IMR-90 (cell line): Measurements from ENCODE around the gene RALGAPA1. TPM values are rescaled to one million over a fixed set of nuclear protein-coding genes. Genes with fewer than 3 reads are reported as not detected.

ENCODE experiments used
- ATAC-seq: fragments of 200-7000 bp; cut with Tn5 transposase; 2 replicates; pipeline ENCODE4 v1.9.1; 2020; ENCODE audit warnings: low read depth, mild to moderate bottlenecking, moderate library complexity
- BruUV-seq: library from RNA; stranded (reverse); fragments of 400-500 nt; replicated peaks from 2 replicates; lab custom pipeline; 2021; lab: Mats Ljungman, UMichigan
- CTCF ChIA-PET: fragments of 300-600 bp; formaldehyde crosslinking; extraction: SDS; loops from one replicate; lab custom pipeline; 2021; ENCODE audit warnings: antibody characterized with exemption; lab: Yijun Ruan, JAX
- POLR2A ChIA-PET: fragments of 300-600 bp; sonication (Branson Sonifier 250); formaldehyde crosslinking; loops from one replicate; lab custom pipeline; 2022; ENCODE audit warnings: antibody characterized with exemption; ENCODE audit not compliant: unreplicated experiment; lab: Charles Lee
- DNase-seq: peaks from one replicate; pipeline ENCODE4 v3.0.0; 2013
- H2AFZ ChIP-seq: replicated peaks from 2 replicates; pipeline ENCODE3; 2013; ENCODE audit warnings: low read length, mild to moderate bottlenecking; ENCODE audit not compliant: poor library complexity
- H2AK5ac ChIP-seq: 2 replicates; pipeline ENCODE4 v1.6.1; 2013; ENCODE audit warnings: low read depth, low read length, inconsistent platforms
- H2AK9ac ChIP-seq: replicated peaks from 2 replicates; pipeline ENCODE3; 2013; ENCODE audit warnings: mild to moderate bottlenecking, low read depth, low read length, moderate library complexity; ENCODE audit not compliant: poor library complexity
- H2BK120ac ChIP-seq: 2 replicates; pipeline ENCODE4 v1.6.1; 2013; ENCODE audit warnings: low read depth, low read length, inconsistent platforms
- H2BK15ac ChIP-seq: 3 replicates; pipeline ENCODE4 v1.6.1; 2013; ENCODE audit warnings: low read depth, low read length, inconsistent platforms
- H2BK20ac ChIP-seq: 2 replicates; pipeline ENCODE4 v1.6.1; 2013; ENCODE audit warnings: low read depth, mild to moderate bottlenecking, inconsistent platforms, low read length, moderate library complexity
- H2BK5ac ChIP-seq: 2 replicates; pipeline ENCODE4 v1.6.1; 2013; ENCODE audit warnings: mild to moderate bottlenecking, low read depth, low read length, inconsistent platforms; ENCODE audit not compliant: poor library complexity, severe bottlenecking
- H3K14ac ChIP-seq: replicated peaks from 2 replicates; pipeline ENCODE4 v1.6.1; 2013; ENCODE audit warnings: low read depth, low read length, inconsistent platforms
- H3K18ac ChIP-seq: 2 replicates; pipeline ENCODE4 v1.6.1; 2013; ENCODE audit warnings: low read depth, low read length, control low read depth
- H3K23ac ChIP-seq: 2 replicates; pipeline ENCODE4 v1.6.1; 2013; ENCODE audit warnings: low read depth, low read length, inconsistent platforms
- H3K27ac ChIP-seq: 2 replicates; pipeline ENCODE4 v1.5.1; 2013; ENCODE audit warnings: mild to moderate bottlenecking, control low read depth, low read length; ENCODE audit not compliant: insufficient read depth
- H3K27me3 ChIP-seq: 2 replicates; pipeline ENCODE4 v1.6.1; 2013; ENCODE audit warnings: low read length; ENCODE audit not compliant: control insufficient read depth, insufficient read depth
- H3K36me3 ChIP-seq: 2 replicates; pipeline ENCODE4 v1.6.1; 2013; ENCODE audit warnings: low read length, mixed read lengths; ENCODE audit not compliant: control insufficient read depth, insufficient read depth
- H3K4ac ChIP-seq: 2 replicates; pipeline ENCODE4 v1.6.1; 2013; ENCODE audit warnings: low read depth, low read length, inconsistent platforms
- H3K4me1 ChIP-seq: 2 replicates; pipeline ENCODE4 v1.6.1; 2013; ENCODE audit warnings: low read length, mixed read lengths; ENCODE audit not compliant: control insufficient read depth, insufficient read depth
- H3K4me2 ChIP-seq: 2 replicates; pipeline ENCODE4 v1.6.1; 2013; ENCODE audit warnings: low read depth, mild to moderate bottlenecking, control low read depth, low read length, moderate library complexity
- H3K4me3 ChIP-seq: 2 replicates; pipeline ENCODE4 v1.5.1; 2013; ENCODE audit warnings: low read depth, mild to moderate bottlenecking, control low read depth, low read length, moderate library complexity; ENCODE audit not compliant: insufficient read depth
- H3K56ac ChIP-seq: 2 replicates; pipeline ENCODE4 v1.6.1; 2013; ENCODE audit warnings: low read length, inconsistent platforms; ENCODE audit not compliant: insufficient read depth; ENCODE audit errors: extremely low read depth
- H3K79me1 ChIP-seq, 2 experiments: 2 replicates each; pipeline ENCODE4 v1.6.1; 2013; ENCODE audit warnings: low read length in 2 of 2, inconsistent platforms in 1 of 2, low read depth in 1 of 2
- H3K9ac ChIP-seq: 2 replicates; pipeline ENCODE4 v1.6.1; 2013; ENCODE audit warnings: low read depth, low read length, control low read depth
- H3K9me1 ChIP-seq: 2 replicates; pipeline ENCODE4 v1.6.1; 2013; ENCODE audit warnings: low read length, inconsistent platforms; ENCODE audit not compliant: insufficient read depth
- H3K9me3 ChIP-seq: 2 replicates; pipeline ENCODE4 v1.6.1; 2013; ENCODE audit warnings: low read length; ENCODE audit not compliant: control insufficient read depth, insufficient read depth
- H4K20me1 ChIP-seq: 2 replicates; pipeline ENCODE4 v1.6.1; 2013; ENCODE audit warnings: low read length, inconsistent platforms; ENCODE audit not compliant: insufficient read depth
- H4K5ac ChIP-seq: 2 replicates; pipeline ENCODE4 v1.6.1; 2013; ENCODE audit warnings: mild to moderate bottlenecking, low read depth, low read length, control low read depth
- H4K8ac ChIP-seq, 2 experiments: 2 replicates each; pipeline ENCODE4 v1.6.1; 2013; ENCODE audit warnings: low read depth in 2 of 2, low read length in 2 of 2, control low read depth in 1 of 2, inconsistent platforms in 1 of 2
- H4K91ac ChIP-seq: 2 replicates; pipeline ENCODE4 v1.6.1; 2013; ENCODE audit warnings: low read depth, low read length, inconsistent platforms; ENCODE audit not compliant: insufficient read depth
- BHLHE40 ChIP-seq: fragments of 150-350 bp; IDR thresholded peaks from 2 replicates; pipeline ENCODE4 v1.6.1; 2016; ENCODE audit warnings: mild to moderate bottlenecking, low read depth, low read length
- CEBPB ChIP-seq: IDR thresholded peaks from 2 replicates; pipeline ENCODE4 v1.6.1; 2012; ENCODE audit warnings: low read depth, low read length, improper control_type of control experiment
- CHD1 ChIP-seq: IDR thresholded peaks from 2 replicates; pipeline ENCODE4 v1.6.1; 2012; ENCODE audit warnings: low read depth, low read length, improper control_type of control experiment
- CTCF ChIP-seq: conservative IDR thresholded peaks from 2 replicates; pipeline ENCODE4 v1.5.1; 2012; ENCODE audit warnings: mild to moderate bottlenecking, low read depth, low read length, improper control_type of control experiment
- ELK1 ChIP-seq: fragments of 150-350 bp; IDR thresholded peaks from 2 replicates; pipeline ENCODE4 v1.6.1; 2016; ENCODE audit warnings: low read depth, mild to moderate bottlenecking, low read length, moderate library complexity, borderline replicate concordance
- FOS ChIP-seq: fragments of 150-350 bp; IDR thresholded peaks from 2 replicates; pipeline ENCODE4 v1.6.1; 2016; ENCODE audit warnings: low read depth, low read length
- MAFK ChIP-seq: IDR thresholded peaks from 2 replicates; pipeline ENCODE4 v1.6.1; 2012; ENCODE audit warnings: low read depth, low read length, improper control_type of control experiment
- MAZ ChIP-seq: IDR thresholded peaks from 2 replicates; pipeline ENCODE4 v1.6.1; 2012; ENCODE audit warnings: low read depth, mild to moderate bottlenecking, low read length, improper control_type of control experiment, moderate library complexity, borderline replicate concordance
- MXI1 ChIP-seq: IDR thresholded peaks from 2 replicates; pipeline ENCODE4 v1.6.1; 2012; ENCODE audit warnings: low read depth, mild to moderate bottlenecking, low read length, moderate library complexity, borderline replicate concordance
- NFE2L2 ChIP-seq: fragments of 150-350 bp; IDR thresholded peaks from 2 replicates; pipeline ENCODE4 v1.6.1; 2016; ENCODE audit warnings: low read depth, mild to moderate bottlenecking, low read length
- POLR2A ChIP-seq: IDR thresholded peaks from 2 replicates; pipeline ENCODE4 v1.6.1; 2012; ENCODE audit warnings: mild to moderate bottlenecking, low read depth, low read length
- RAD21 ChIP-seq: IDR thresholded peaks from 2 replicates; pipeline ENCODE4 v1.6.1; 2012; ENCODE audit warnings: low read length, improper control_type of control experiment
- RCOR1 ChIP-seq: IDR thresholded peaks from 2 replicates; pipeline ENCODE4 v1.6.1; 2012; ENCODE audit warnings: mild to moderate bottlenecking, low read length, improper control_type of control experiment; ENCODE audit not compliant: insufficient replicate concordance
- RFX5 ChIP-seq: IDR thresholded peaks from 2 replicates; pipeline ENCODE4 v1.8.0; 2012; ENCODE audit warnings: low read depth, mild to moderate bottlenecking, low read length, moderate library complexity
- SMC3 ChIP-seq: fragments of 150-350 bp; IDR thresholded peaks from 2 replicates; pipeline ENCODE4 v1.6.1; 2016; ENCODE audit warnings: low read depth, mild to moderate bottlenecking, antibody characterized with exemption, low read length, moderate library complexity
- WGBS, 2 experiments: methylation state at CpG; one replicate each; pipeline versions ENCODE4 v1.1.5 to v1.1.7; 2013; ENCODE audit warnings: missing lambda C conversion rate in 2 of 2; ENCODE audit not compliant: insufficient read length in 1 of 2; ENCODE audit errors: extremely low coverage in 2 of 2; 5-methylcytosine and 5-hydroxymethylcytosine counted together
- dilution Hi-C: fragments of 300-500 bp; cut with HindIII; formaldehyde crosslinking; loops from one replicate; pipeline ENCODE4 v1.14.3; 2018; ENCODE audit warnings: low sequenced_read_pairs; ENCODE audit not compliant: unreplicated experiment
- in situ Hi-C: fragments of 300-500 bp; cut with MboI; formaldehyde crosslinking; loops from 3 replicates; pipeline ENCODE4 v1.14.3; 2019; ENCODE audit warnings: low sequenced_read_pairs, inconsistent platforms, mixed read lengths
- intact Hi-C: fragments of 100-400 bp; cut with micrococcal nuclease; formaldehyde crosslinking; loops from 2 replicates; pipeline ENCODE4 v1.10.0; 2022
- polyA plus RNA-seq, 3 experiments: library from polyadenylated mRNA; depleted of rRNA; stranded (reverse); fragments of >200 nt; gene quantifications; 2 replicates each; pipeline ENCODE4 v1.2.3, GENCODE V29; 2012; ENCODE audit warnings: low replicate concordance in 1 of 3
- total RNA-seq: library from RNA; depleted of rRNA; stranded (reverse); fragments of >200 nt; gene quantifications from 2 replicates; pipeline ENCODE4 v1.2.3, GENCODE V29; 2012
- TF ChIP-seq, protein P1 (sequence below): fragments of 150-350 bp; IDR thresholded peaks from 2 replicates; pipeline ENCODE4 v1.6.1; 2017; ENCODE audit warnings: mild to moderate bottlenecking, antibody characterized with exemption, low read length, low read depth

The RALGAPA1 gene
- total and polyA plus RNA-seq, 2 of the 4 experiments (the other 2 are of a cell fraction), result 5.1 to 25.6 TPM

GRCh38 chr14:35535483-35536112, 273.5 kb downstream of the RALGAPA1 start:
- Histone ChIP-seq H4K8ac (no peak overlapping the region), H3K18ac (no peak overlapping the region), H3K9me1 (no peaks in the 10 kb centered on the region), H4K91ac (no peak overlapping the region), H2AFZ (peak overlapping the region; percentile 3), H3K4me1 (peaks cover 2% of the 10 kb centered on the region; the same call in 1 of the 2 replicates), H3K9ac (no peak overlapping the region), H3K23ac (no peak overlapping the region), H2BK5ac (no peak overlapping the region), H3K9me3 (no peaks in the 10 kb centered on the region), H2AK5ac (no peak overlapping the region), H3K27ac (no peak overlapping the region), H3K14ac (no peak overlapping the region), H4K20me1 (no peaks in the 10 kb centered on the region), H2AK9ac (no peak overlapping the region), H3K4me2 (peak overlapping the region; percentile 74; the same call in 1 of the 2 replicates), H3K56ac (no peak overlapping the region), H3K79me1 (no peaks in the 10 kb centered on the region), H3K27me3 (peaks cover 28% of the 10 kb centered on the region), H2BK20ac (no peak overlapping the region), H3K4me3 (no peak overlapping the region), H2BK120ac (no peak overlapping the region), H3K4ac (no peak overlapping the region), H2BK15ac (no peak overlapping the region), H3K36me3 (no peaks in the 10 kb centered on the region), H4K5ac (no peak overlapping the region)
- ATAC-seq (no peak), DNase-seq (no peak)
- in situ Hi-C loops, result no loop called here
- intact Hi-C loops, result loop anchor here (2.0 kb wide), 1 partner anchor 283 kb away; no protein-coding TSS in a partner anchor
- dilution Hi-C loops, result no loop called here
- TF ChIP-seq RAD21 (no peak), ELK1 (no peak), RCOR1 (no peak), BHLHE40 (no peak), POLR2A (no peak), MXI1 (no peak), CHD1 (no peak), FOS (no peak), SMC3 (no peak), CEBPB (no peak), NFE2L2 (no peak), RFX5 (no peak), MAZ (no peak), CTCF (no peak), MAFK (no peak)
- TF ChIP-seq, protein P1, sequence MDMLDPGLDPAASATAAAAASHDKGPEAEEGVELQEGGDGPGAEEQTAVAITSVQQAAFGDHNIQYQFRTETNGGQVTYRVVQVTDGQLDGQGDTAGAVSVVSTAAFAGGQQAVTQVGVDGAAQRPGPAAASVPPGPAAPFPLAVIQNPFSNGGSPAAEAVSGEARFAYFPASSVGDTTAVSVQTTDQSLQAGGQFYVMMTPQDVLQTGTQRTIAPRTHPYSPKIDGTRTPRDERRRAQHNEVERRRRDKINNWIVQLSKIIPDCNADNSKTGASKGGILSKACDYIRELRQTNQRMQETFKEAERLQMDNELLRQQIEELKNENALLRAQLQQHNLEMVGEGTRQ, result no peak
- ChIA-PET POLR2A (no interaction called here), CTCF (no interaction called here)
- 5% methylated on average over 4 of the region's 37 CpGs; no CpG with 5 or more reads in 1 of the 2 experiments for WGBS, 2 experiments
- BruUV-seq, result no TSS peak
